HepG2 (cell line): ENCODE results near the gene ATG9A. TPM values are rescaled to one million over a fixed set of nuclear protein-coding genes. Genes with fewer than 3 reads are reported as not detected.

Experiments used
- ATAC-seq: fragments of 200-7000 bp; cut with Tn5 transposase; 3 replicates; pipeline ENCODE4 v1.9.1; 2020; ENCODE audit warnings: mild to moderate bottlenecking, moderate library complexity
- BruUV-seq: library from RNA; stranded (reverse); fragments of 400-500 nt; replicated peaks from 2 replicates; lab custom pipeline; 2021; lab: Mats Ljungman, UMichigan
- CTCF ChIA-PET: fragments of 300-600 bp; formaldehyde crosslinking; extraction: SDS; loops from one replicate; lab custom pipeline; 2021; ENCODE audit warnings: low total read pairs, inconsistent platforms, low intra/inter-chr PET ratio; lab: Yijun Ruan, JAX
- POLR2A ChIA-PET: fragments of 350-600 bp; sonication (Branson Sonifier 250); formaldehyde crosslinking; loops from one replicate; lab custom pipeline; 2020; ENCODE audit warnings: antibody characterized with exemption, inconsistent platforms; lab: Yijun Ruan, JAX
- DNase-seq: peaks from one replicate; pipeline ENCODE4 v3.0.0-alpha.2; 2015; ENCODE audit warnings: low spot score
- FAIRE-seq: peaks from 3 replicates; lab custom pipeline; 2011; peaks lifted over from hg19 to GRCh38; lab: Jason Lieb, UNC
- H2AFZ ChIP-seq: one replicate; pipeline ENCODE4 v1.6.1; 2011; ENCODE audit warnings: low read length, inconsistent platforms
- H3K27ac ChIP-seq: fragments of 300-600 bp; 3 replicates; pipeline ENCODE4 v1.8.0; 2011; ENCODE audit warnings: mixed run types, mild to moderate bottlenecking, mixed read lengths, low read length, inconsistent platforms; ENCODE audit not compliant: insufficient read depth; ENCODE audit errors: extremely low read length
- H3K27me3 ChIP-seq, 2 experiments: fragments of 200-600 bp in 1 of 2; 2 replicates in 1 of 2; 3 replicates in 1 of 2; pipeline versions ENCODE4 v1.6.0 to v1.8.0; 2011; ENCODE audit warnings: low read length in 2 of 2, mild to moderate bottlenecking in 2 of 2, moderate library complexity in 2 of 2, inconsistent platforms in 1 of 2; ENCODE audit not compliant: insufficient read depth in 2 of 2, control insufficient read depth in 1 of 2
- H3K36me3 ChIP-seq, 2 experiments: fragments of 200-600 bp in 1 of 2; replicated peaks in 1 of 2; 2 replicates in 1 of 2; 3 replicates in 1 of 2; pipeline versions ENCODE4 v1.5.1 to v1.8.0; 2011; ENCODE audit warnings: low read length in 2 of 2, inconsistent platforms in 1 of 2; ENCODE audit not compliant: insufficient read depth in 2 of 2, control insufficient read depth in 1 of 2
- H3K4me1 ChIP-seq: 2 replicates; pipeline ENCODE4 v1.5.1; 2012; ENCODE audit warnings: low read length, inconsistent platforms; ENCODE audit not compliant: insufficient read depth
- H3K4me2 ChIP-seq: 2 replicates; pipeline ENCODE4 v1.6.0; 2011; ENCODE audit warnings: low read depth, low read length, inconsistent platforms
- H3K4me3 ChIP-seq, 3 experiments: fragments of 200-600 bp in 1 of 3; sonication (generic), shearing (Covaris generic) in 1 of 3; replicated peaks in 1 of 3; 2 replicates each; pipeline ENCODE4 v1.5.1; 2011 to 2016; ENCODE audit warnings: low read length in 3 of 3, inconsistent platforms in 2 of 3, low read depth in 2 of 3, mild to moderate bottlenecking in 2 of 3, control low read depth in 1 of 3, mixed read lengths in 1 of 3; ENCODE audit not compliant: insufficient read depth in 1 of 3
- H3K79me2 ChIP-seq: one replicate; pipeline ENCODE4 v1.6.1; 2011; ENCODE audit warnings: low read length, inconsistent platforms; ENCODE audit not compliant: insufficient read depth
- H3K9ac ChIP-seq: 2 replicates; pipeline ENCODE4 v1.6.0; 2011; ENCODE audit warnings: mild to moderate bottlenecking, low read depth, low read length, inconsistent platforms; ENCODE audit not compliant: insufficient read depth
- H3K9me3 ChIP-seq: 2 replicates; pipeline ENCODE4 v1.5.1; 2012; ENCODE audit warnings: mild to moderate bottlenecking, low read length
- H4K20me1 ChIP-seq: 2 replicates; pipeline ENCODE4 v1.6.0; 2011; ENCODE audit warnings: inconsistent platforms, mild to moderate bottlenecking, low read length, moderate library complexity; ENCODE audit not compliant: insufficient read depth
- CHCHD3 ChIP-seq: sonication (generic); formaldehyde crosslinking; IDR thresholded peaks from 2 replicates; pipeline ENCODE4 v1.8.0; 2022; ENCODE audit warnings: mild to moderate bottlenecking, missing genetic modification reagents, moderate library complexity
- ELF4 ChIP-seq: sonication (generic); formaldehyde crosslinking; IDR thresholded peaks from 2 replicates; pipeline ENCODE4 v1.5.0; 2020; ENCODE audit warnings: missing genetic modification reagents, mild to moderate bottlenecking, moderate library complexity, borderline replicate concordance
- YEATS2 ChIP-seq: sonication (generic); formaldehyde crosslinking; IDR thresholded peaks from 2 replicates; pipeline ENCODE4 v1.4.0; 2020; ENCODE audit warnings: missing genetic modification reagents, borderline replicate concordance
- ZNF121 ChIP-seq: sonication (generic); formaldehyde crosslinking; IDR thresholded peaks from 2 replicates; pipeline ENCODE4 v1.5.0; 2020; ENCODE audit warnings: mild to moderate bottlenecking, missing genetic modification reagents
- ZNF136 ChIP-seq: sonication (generic); formaldehyde crosslinking; IDR thresholded peaks from 2 replicates; pipeline ENCODE4 v1.8.1; 2022; ENCODE audit warnings: low read depth, mild to moderate bottlenecking, moderate library complexity, missing genetic modification reagents
- ZNF264 ChIP-seq: sonication (generic); formaldehyde crosslinking; IDR thresholded peaks from 2 replicates; pipeline ENCODE4 v1.4.0; 2020; ENCODE audit warnings: missing genetic modification reagents
- ZNF775 ChIP-seq: sonication (generic); formaldehyde crosslinking; IDR thresholded peaks from 2 replicates; pipeline ENCODE4 v1.4.0; 2020; ENCODE audit warnings: missing genetic modification reagents, mild to moderate bottlenecking, moderate library complexity, borderline replicate concordance
- ZSCAN21 ChIP-seq: sonication (generic); formaldehyde crosslinking; IDR thresholded peaks from 2 replicates; pipeline ENCODE4 v1.8.0; 2022; ENCODE audit warnings: mild to moderate bottlenecking, missing genetic modification reagents, moderate library complexity, borderline replicate concordance
- WGBS: methylation state at CpG from one replicate; pipeline ENCODE4 v1.1.6; 2017; ENCODE audit warnings: low lambda C conversion rate; 5-methylcytosine and 5-hydroxymethylcytosine counted together
- in situ Hi-C: cut with HindIII; loops from 2 replicates; pipeline ENCODE4 v1.10.0; 2017; ENCODE audit warnings: low pct_unique_long_range_greater_than_20kb; ENCODE audit not compliant: extremely low pct_ligation_motif_present
- intact Hi-C: fragments of 100-400 bp; cut with micrococcal nuclease; formaldehyde crosslinking; loops from one replicate; pipeline ENCODE4 v1.10.0; 2022; ENCODE audit not compliant: unreplicated experiment
- polyA plus RNA-seq, 8 experiments: library from polyadenylated mRNA; depleted of rRNA in 3 of 8; stranded (reverse) in 7 of 8; unstranded in 1 of 8; fragments of >200 nt; fragmentation: Illumina TruSeq in 4 of 8; extraction: Trizol in 4 of 8; gene quantifications; 2 replicates each; pipeline versions ENCODE4 v1.2.1 to v1.2.3, GENCODE V29; 2011 to 2016; ENCODE audit warnings: low read depth in 4 of 8, missing spikeins in 1 of 8, mixed read lengths in 1 of 8; ENCODE audit not compliant: insufficient read depth in 1 of 8
- total RNA-seq, 5 experiments: library from RNA; depleted of rRNA; stranded (reverse); fragments of >200 nt; fragmentation: Illumina TruSeq; extraction: Trizol; gene quantifications; 2 replicates each; pipeline ENCODE4 v1.2.3, GENCODE V29; 2016; ENCODE audit warnings: low read depth in 1 of 5
- TF ChIP-seq, protein P1 (sequence below): sonication (generic); formaldehyde crosslinking; IDR thresholded peaks from 2 replicates; pipeline ENCODE4 v1.5.0; 2020; ENCODE audit warnings: missing genetic modification reagents
- TF ChIP-seq, protein P2 (sequence below): sonication (generic); formaldehyde crosslinking; IDR thresholded peaks from 2 replicates; pipeline ENCODE4 v1.5.1; 2020; ENCODE audit warnings: missing genetic modification reagents, mild to moderate bottlenecking, borderline replicate concordance

ATG9A gene
- total and polyA plus RNA-seq, 2 of the 13 experiments (the other 11 are each of a cell fraction or from before 2014, with no cell fraction given): 35.0 to 131 TPM

DNA sequence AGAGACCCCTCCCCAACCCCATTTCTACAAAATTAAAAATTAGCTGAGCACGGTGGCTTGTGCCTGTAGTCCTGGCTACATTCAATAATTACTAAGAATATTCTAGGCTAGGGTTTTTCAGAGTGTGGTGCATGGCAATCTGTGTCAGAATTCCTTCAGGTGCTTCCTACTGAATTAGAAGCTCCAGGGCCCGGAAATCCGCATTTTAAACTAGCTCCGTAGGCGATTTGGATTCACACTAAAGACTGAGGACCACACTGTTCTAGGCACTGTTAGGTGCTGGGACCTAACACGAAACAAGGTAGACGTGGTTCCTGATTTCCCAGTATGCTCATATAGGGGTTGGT is 23.5 kb downstream of the ATG9A start (continued):
- TF ChIP-seq ZNF264 (CRISPR knock-in tag): no peak
- 0 out of 2 replicates have a peak, but pooled peaks have one; percentile 3 for TF ChIP-seq ZSCAN21 (CRISPR knock-in tag)
- TF ChIP-seq, protein P1, sequence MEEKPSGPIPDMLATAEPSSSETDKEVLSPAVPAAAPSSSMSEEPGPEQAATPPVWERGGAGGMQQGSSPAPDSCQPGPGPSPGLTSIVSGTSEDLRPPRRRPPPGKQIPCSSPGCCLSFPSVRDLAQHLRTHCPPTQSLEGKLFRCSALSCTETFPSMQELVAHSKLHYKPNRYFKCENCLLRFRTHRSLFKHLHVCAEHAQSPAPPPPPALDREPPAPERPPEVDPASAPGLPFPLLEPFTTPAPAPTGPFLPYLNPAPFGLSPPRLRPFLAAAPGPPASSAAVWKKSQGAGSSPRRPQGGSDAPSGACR: 0 out of 2 replicates have a peak, but pooled peaks have one; percentile 4
- TF ChIP-seq, protein P2, sequence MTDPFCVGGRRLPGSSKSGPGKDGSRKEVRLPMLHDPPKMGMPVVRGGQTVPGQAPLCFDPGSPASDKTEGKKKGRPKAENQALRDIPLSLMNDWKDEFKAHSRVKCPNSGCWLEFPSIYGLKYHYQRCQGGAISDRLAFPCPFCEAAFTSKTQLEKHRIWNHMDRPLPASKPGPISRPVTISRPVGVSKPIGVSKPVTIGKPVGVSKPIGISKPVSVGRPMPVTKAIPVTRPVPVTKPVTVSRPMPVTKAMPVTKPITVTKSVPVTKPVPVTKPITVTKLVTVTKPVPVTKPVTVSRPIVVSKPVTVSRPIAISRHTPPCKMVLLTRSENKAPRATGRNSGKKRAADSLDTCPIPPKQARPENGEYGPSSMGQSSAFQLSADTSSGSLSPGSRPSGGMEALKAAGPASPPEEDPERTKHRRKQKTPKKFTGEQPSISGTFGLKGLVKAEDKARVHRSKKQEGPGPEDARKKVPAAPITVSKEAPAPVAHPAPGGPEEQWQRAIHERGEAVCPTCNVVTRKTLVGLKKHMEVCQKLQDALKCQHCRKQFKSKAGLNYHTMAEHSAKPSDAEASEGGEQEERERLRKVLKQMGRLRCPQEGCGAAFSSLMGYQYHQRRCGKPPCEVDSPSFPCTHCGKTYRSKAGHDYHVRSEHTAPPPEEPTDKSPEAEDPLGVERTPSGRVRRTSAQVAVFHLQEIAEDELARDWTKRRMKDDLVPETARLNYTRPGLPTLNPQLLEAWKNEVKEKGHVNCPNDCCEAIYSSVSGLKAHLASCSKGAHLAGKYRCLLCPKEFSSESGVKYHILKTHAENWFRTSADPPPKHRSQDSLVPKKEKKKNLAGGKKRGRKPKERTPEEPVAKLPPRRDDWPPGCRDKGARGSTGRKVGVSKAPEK (CRISPR knock-in tag): no peak
- 0 out of 2 replicates have a peak, but pooled peaks have one; percentile 70 for TF ChIP-seq ZNF775 (CRISPR knock-in tag)
- TF ChIP-seq YEATS2 (CRISPR knock-in tag): no peak
- no peak for TF ChIP-seq CHCHD3 (CRISPR knock-in tag)
- TF ChIP-seq ELF4 (CRISPR knock-in tag): 0 out of 2 replicates have a peak, but pooled peaks have one; percentile 40

DNA sequence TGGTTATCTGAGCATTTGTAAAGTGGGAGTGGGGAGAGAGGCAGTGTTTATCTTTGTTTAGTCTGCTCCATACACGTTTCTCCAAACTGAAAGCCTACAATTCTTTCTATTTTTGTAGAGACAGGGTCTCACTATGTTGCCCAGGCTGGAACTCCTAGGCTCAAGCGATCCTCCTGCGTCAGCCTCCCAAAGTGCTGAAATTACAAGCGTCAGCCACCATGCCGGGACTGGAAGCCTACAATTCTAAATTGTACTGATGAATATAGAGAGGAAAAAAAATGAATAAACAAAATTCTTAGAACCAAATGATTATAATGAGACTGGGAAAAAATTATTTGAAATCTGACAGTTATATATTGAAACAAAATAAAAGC is 24.3 kb downstream of the ATG9A start:
- no peaks in the 10 kb centered on the region; a peak in 1 of 5 replicates for H3K27me3 ChIP-seq
- no peaks in the 10 kb centered on the region for H3K9me3 ChIP-seq
- intact Hi-C loops: no loop called here
- ChIA-PET POLR2A (interaction anchor here (1.4 to 5.6 kb wide), 2 partner anchors 12 to 29 kb away, joined by 3 to 196 read pairs; partner anchors contain the start of genes ABCB6 and CNPPD1), CTCF (interaction anchor here (0.9 kb wide), 1 partner anchor 90 kb away, joined by 3 read pairs; no protein-coding TSS in a partner anchor)
- no TSS peak for BruUV-seq
- in situ Hi-C loops: loop anchor here (5.0 kb wide), 1 partner anchor 33 kb away; the partner anchor contains the start of gene SLC23A3
- H2AFZ ChIP-seq: no peak overlapping the region
- peaks cover 6% of the 10 kb centered on the region for H3K79me2 ChIP-seq
- no peak overlapping the region for H3K4me3 ChIP-seq
- peaks cover 53% of the 10 kb centered on the region for H3K4me1 ChIP-seq
- WGBS: 83% methylated on average over 5 of the region's 5 CpGs
- no peak overlapping the region for H3K4me2 ChIP-seq
- no peaks in the 10 kb centered on the region for H4K20me1 ChIP-seq
- H3K36me3 ChIP-seq: peaks cover 2 to 11% of the 10 kb centered on the region in 2 experiments
- FAIRE-seq (no peak), ATAC-seq (no peak), DNase-seq (no peak)
- H3K27ac ChIP-seq: no peak overlapping the region
- TF ChIP-seq ZNF121 (CRISPR knock-in tag) (peak; percentile 75; the same call in 1 of the 2 replicates), ZNF136 (CRISPR knock-in tag) (no peak)
- H3K9ac ChIP-seq: no peak overlapping the region
